GM13977 (cell line): ENCODE measurements around the gene DISC1.

Experiments
- DNase-seq: peaks from one replicate; pipeline ENCODE4 v3.0.0; 2012; ENCODE audit warnings: low spot score
- CTCF ChIP-seq: IDR thresholded peaks from 2 replicates; pipeline ENCODE4 v1.5.1; 2012; ENCODE audit warnings: mild to moderate bottlenecking, control low read depth; ENCODE audit not compliant: insufficient read depth; ENCODE audit errors: extremely low read depth, missing control alignments
- in situ Hi-C: fragments of 300-500 bp; cut with MboI; formaldehyde crosslinking; loops from one replicate; pipeline ENCODE4 v1.12.0; 2022; ENCODE audit warnings: low sequenced_read_pairs, low pct_unique_long_range_greater_than_20kb, mixed read lengths, inconsistent platforms; ENCODE audit not compliant: unreplicated experiment

Gene DISC1

GRCh38 chr1:231705806-231706760 lies 79.5 kb downstream of the DISC1 start:
- no peak for TF ChIP-seq CTCF
- in situ Hi-C loops = no loop called here
- no peak for DNase-seq

GRCh38 chr1:231706934-231707333 lies 80.3 kb downstream of the DISC1 start:
- TF ChIP-seq CTCF = no peak
- in situ Hi-C loops = no loop called here
- no peak for DNase-seq

GRCh38 chr1:231707407-231707806 lies 80.8 kb downstream of the DISC1 start:
- TF ChIP-seq CTCF = no peak
- DNase-seq = no peak
- in situ Hi-C loops = no loop called here

- no peak for TF ChIP-seq CTCF
- in situ Hi-C loops = no loop called here
- no peak for DNase-seq
These were observed 81.8 kb downstream of the DISC1 start for GRCh38 chr1:231708394-231708793.

GRCh38 chr1:231714440-231714839 lies 87.8 kb downstream of the DISC1 start:
- no peak for TF ChIP-seq CTCF
- no peak for DNase-seq
- in situ Hi-C loops = no loop called here

- no peak for TF ChIP-seq CTCF
- no peak for DNase-seq
- in situ Hi-C loops = no loop called here
These were observed 89.5 kb downstream of the DISC1 start for GRCh38 chr1:231715816-231716722.
